ENCODE results near the gene CAMK1D.

Gene CAMK1D

DNA sequence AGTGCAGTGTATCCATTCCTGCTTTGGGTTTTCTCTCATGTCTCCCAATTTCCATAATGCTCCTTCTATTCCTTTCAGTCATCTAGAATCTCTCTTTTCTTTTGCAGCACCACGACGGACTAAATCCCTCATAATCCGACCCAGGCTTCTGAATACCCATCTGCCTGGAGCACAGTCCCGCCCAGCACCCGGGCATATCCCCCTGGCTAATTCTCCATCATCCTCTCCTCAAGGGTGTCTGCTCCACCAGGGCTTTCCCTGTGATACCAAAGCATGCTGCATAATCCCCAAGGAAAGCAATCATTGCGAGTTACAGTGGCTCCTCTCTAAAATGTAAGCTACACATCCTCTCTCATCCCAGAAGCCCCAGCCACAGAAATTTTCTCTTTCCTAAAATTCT, 330.3 kb downstream of the CAMK1D start:
- H3K4me3 ChIP-seq (ENCODE audit: low read depth, low read length): no peak overlapping the region
- DNase-seq (ENCODE audit: low read depth): no peak
- TF ChIP-seq, protein P1, sequence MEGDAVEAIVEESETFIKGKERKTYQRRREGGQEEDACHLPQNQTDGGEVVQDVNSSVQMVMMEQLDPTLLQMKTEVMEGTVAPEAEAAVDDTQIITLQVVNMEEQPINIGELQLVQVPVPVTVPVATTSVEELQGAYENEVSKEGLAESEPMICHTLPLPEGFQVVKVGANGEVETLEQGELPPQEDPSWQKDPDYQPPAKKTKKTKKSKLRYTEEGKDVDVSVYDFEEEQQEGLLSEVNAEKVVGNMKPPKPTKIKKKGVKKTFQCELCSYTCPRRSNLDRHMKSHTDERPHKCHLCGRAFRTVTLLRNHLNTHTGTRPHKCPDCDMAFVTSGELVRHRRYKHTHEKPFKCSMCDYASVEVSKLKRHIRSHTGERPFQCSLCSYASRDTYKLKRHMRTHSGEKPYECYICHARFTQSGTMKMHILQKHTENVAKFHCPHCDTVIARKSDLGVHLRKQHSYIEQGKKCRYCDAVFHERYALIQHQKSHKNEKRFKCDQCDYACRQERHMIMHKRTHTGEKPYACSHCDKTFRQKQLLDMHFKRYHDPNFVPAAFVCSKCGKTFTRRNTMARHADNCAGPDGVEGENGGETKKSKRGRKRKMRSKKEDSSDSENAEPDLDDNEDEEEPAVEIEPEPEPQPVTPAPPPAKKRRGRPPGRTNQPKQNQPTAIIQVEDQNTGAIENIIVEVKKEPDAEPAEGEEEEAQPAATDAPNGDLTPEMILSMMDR (IDR thresholded peaks at IDR 0.05; ENCODE audit: low read depth, low read length, missing control alignments): no peak
- in situ Hi-C loops (cut with HindIII; ENCODE audit: low sequenced_read_pairs): no loop called here

DNA sequence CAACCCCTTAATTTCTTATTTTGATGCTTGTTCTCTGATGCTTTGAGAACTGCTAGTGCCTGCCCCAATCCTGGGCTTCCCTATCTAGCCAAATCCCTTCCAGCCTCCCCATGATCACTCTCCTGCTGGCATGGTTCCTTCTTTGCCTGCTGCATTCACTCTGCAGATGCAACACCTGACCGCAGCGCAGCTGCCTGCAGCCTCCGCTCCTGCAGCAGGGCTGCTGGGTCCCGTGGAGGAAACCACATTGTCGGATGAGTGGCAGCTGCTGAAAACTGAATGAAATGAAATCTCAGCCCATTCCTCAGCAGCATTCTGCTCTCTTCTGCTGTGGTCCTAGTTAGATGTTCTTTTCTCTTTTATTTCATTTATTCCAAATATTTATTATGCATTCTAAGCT, 331.9 kb downstream of the CAMK1D start:
- H3K4me3 ChIP-seq (ENCODE audit: low read depth, low read length): no peak overlapping the region
- TF ChIP-seq, protein P1 (IDR thresholded peaks at IDR 0.05; ENCODE audit: low read depth, low read length, missing control alignments): no peak
- DNase-seq (ENCODE audit: low read depth): no peak
- in situ Hi-C loops (cut with HindIII; ENCODE audit: low sequenced_read_pairs): no loop called here

DNA sequence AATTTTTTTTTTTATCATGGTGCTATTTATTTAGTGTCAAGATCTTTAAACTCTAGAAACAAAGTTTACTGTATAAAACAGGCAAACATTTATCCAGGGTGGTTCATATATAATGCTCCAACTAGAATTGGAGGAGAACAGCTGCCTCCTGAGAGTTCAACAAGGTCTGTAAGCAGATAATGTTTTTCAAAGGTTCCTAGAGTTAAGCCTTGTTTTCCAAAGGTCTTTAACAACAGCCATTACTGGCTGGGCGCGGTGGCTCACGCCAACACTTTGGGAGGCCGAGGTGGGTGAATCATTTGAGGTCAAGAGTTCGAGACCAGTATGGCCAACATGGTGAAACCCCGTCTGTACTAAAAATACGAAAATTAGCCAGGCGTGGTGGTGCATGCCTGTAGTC, 335.4 kb downstream of the CAMK1D start:
- H3K4me3 ChIP-seq (ENCODE audit: low read depth, low read length): no peak overlapping the region
- DNase-seq (ENCODE audit: low read depth): no peak
- TF ChIP-seq, protein P1 (IDR thresholded peaks at IDR 0.05; ENCODE audit: low read depth, low read length, missing control alignments): no peak
- in situ Hi-C loops (cut with HindIII; ENCODE audit: low sequenced_read_pairs): no loop called here

DNA sequence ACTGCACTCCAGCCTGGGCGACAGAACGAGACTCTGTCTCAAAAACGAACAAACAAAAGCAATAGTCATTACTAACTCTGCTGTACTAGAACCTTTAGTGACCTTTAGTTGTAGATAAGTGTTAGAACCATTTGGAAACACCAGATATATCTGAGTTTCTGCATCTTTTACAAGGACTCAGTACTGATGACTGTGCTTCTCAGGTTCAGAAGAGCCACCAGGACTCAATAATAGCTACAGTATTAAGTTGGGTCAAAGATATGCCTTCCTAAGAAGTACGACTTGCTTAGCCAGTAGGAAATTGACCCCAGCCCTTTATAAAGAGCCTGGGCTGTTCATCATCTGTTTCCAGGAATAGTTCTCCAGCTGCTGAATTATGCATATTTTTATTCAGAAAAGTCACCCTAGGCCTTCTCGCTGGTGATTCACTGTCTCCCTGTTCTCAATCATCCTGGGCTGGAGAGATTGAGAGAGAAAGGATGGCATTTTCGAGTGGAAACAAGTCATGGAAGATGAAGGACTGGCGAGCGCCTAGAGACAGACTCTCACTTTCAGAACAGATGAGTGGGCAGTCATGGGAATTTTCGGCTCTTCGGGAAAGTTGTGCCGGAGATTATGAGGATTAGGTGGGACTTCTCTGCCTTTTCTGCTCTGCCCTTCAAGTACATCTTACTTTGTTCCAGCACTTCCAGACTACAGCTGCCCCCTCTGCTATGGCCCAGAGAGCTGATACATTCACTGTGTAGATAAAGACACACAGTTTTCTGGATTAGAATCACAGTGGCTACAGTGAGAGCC, 336.1 kb downstream of the CAMK1D start:
- in situ Hi-C loops (cut with HindIII; ENCODE audit: low sequenced_read_pairs): no loop called here
- TF ChIP-seq, protein P1 (IDR thresholded peaks at IDR 0.05; ENCODE audit: low read depth, low read length, missing control alignments): no peak
- H3K4me3 ChIP-seq (ENCODE audit: low read depth, low read length): no peak overlapping the region
- no peak for DNase-seq (ENCODE audit: low read depth)

DNA sequence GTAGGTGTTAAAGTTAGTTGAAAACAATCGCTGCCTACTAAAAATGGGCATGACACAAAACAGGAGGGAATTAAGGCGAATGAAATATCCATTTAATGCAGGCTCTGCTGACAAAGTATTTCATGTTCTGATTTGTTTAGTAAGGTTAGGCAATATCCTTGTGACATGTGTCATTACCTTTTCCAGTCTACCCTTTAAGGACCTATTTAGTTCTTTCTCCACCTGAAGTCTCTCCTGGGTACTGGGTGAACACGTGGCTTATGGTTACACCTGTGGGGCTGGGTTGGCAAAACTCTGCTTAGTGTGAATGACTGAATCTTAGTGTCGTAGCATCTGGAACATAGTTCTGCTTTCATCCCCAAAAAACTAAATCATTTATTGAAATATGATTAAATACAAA, 338.6 kb downstream of the CAMK1D start:
- in situ Hi-C loops (cut with HindIII; ENCODE audit: low sequenced_read_pairs): no loop called here
- DNase-seq (ENCODE audit: low read depth): no peak
- TF ChIP-seq, protein P1 (IDR thresholded peaks at IDR 0.05; ENCODE audit: low read depth, low read length, missing control alignments): no peak
- H3K4me3 ChIP-seq (ENCODE audit: low read depth, low read length): no peak overlapping the region

DNA sequence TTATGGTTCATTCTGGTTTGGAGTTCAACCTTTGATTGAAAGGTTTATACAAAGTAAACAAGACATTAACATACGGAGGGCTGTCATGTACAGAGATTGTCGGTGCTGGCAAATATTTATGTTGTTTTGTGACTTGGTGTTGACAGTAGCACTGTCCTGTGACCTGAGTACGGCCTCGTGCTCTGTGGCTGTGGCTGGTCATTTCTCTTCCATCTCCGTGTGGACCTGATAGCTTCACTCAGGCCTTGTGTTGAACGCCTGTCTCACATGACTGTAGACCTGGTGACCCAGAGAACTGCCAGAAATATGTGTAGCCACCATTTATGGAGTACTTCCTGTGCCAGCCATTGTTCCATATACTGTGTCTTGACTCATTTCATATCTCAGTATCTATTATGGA, 340.5 kb downstream of the CAMK1D start:
- TF ChIP-seq, protein P1 (IDR thresholded peaks at IDR 0.05; ENCODE audit: low read depth, low read length, missing control alignments): no peak
- no peak for DNase-seq (ENCODE audit: low read depth)
- H3K4me3 ChIP-seq (ENCODE audit: low read depth, low read length): no peak overlapping the region
- in situ Hi-C loops (cut with HindIII; ENCODE audit: low sequenced_read_pairs): no loop called here

Data from astrocyte of the cerebellum (primary cell).